NCI-H446 (cell line): ENCODE data around the gene PLA2G12B.
"Not testable (repeated sequence)": the region's sequence is repeated elsewhere in the genome, so short reads cannot be mapped to it uniquely, and the experiment has no call there.

Source experiments
- DNase-seq, 2 experiments: peaks; one replicate each; lab custom pipeline; 2025; lab: John Stamatoyannopoulos, UW

Gene PLA2G12B, protein sequence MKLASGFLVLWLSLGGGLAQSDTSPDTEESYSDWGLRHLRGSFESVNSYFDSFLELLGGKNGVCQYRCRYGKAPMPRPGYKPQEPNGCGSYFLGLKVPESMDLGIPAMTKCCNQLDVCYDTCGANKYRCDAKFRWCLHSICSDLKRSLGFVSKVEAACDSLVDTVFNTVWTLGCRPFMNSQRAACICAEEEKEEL

DNA sequence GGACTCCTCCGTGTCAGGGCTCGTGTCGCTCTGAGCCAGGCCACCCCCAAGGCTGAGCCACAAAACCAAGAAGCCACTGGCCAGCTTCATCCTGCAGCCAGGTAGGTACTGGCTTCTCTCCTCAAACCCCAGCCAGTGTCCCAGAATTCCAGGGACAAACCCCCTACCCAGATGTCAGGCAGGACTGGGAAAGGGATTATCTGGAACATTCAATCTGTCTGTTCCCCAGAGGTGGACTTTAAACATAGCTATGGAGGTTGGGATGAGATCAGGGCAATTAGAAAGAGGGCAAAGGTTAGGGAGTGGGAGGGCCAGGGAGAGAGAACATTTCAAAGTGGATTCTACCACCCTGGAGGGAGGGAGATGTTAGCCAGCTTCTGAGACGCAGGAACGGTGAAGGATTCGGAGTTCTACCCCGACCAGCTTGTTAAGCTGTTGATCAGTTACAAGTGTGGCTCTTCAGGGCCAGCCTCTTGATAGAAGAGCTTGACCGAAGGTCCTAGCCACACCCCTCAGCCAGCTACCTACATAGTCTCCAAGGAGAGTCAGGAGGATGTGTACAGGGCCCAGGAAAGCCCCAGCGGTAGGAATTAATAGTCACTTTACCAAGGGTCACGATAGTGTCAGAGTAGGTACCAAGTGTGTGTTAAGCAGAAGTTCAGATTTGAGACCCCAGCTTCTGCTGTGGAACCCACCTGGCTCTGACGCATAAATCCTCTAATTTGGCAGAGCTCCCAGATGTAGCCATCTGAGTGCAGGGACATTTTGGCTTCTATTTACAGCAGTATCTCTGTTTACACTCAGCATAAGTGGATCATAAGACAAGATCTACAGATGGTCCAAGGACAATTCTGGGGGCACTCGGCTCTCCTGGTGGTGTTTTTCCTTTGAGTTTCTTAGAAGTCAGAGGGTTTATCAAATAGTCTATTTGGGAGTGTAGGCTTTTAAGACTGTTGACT, at the start of gene PLA2G12B:
TSS of gene PLA2G12B (minus strand) at position 211 of the 959 bp plus-strand sequence. CDS start at position 90, 121 bp downstream.
- DNase-seq = peak in 1 of 2 experiments; percentile 17

DNA sequence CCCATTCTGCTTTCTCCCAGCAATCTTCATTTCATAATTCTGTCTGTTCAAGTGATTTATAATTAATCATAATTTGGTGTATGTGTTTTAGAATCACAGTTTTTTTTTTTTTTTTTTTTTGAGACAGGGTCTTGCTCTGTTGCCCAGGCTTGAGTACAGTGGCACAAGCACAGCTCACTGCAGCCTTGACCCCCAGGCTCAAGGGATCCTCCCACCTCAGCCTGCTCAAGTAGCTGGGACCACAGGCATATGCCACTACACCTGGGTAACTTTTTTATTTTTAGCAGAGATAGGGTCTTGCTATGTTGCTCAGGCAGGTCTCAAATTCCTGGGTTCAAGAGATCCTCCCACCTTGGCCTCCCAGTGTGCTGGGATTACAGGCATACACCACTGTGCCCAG, 49.2 kb upstream of the PLA2G12B start:
- no peak for DNase-seq

DNA sequence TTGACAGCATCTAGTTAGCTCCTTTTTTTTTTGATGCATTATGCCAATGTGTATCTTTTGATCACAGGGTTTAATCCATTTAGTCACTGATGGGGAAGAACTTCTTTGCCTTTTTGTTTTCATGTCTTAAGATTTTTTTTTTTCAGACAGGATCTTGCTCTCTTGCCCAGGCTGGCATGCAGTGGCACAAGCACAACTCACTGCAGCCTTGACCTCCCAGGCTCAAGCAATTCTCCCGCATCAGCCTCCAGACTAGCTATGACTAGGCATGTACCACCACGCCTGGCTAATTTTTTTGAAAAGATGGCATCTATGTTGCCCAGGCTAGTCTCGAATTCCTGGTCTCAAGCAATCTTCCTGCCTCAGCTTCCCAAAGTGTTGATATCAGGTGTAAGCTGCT, 46.4 kb upstream of the PLA2G12B start:
- no peak for DNase-seq

DNA sequence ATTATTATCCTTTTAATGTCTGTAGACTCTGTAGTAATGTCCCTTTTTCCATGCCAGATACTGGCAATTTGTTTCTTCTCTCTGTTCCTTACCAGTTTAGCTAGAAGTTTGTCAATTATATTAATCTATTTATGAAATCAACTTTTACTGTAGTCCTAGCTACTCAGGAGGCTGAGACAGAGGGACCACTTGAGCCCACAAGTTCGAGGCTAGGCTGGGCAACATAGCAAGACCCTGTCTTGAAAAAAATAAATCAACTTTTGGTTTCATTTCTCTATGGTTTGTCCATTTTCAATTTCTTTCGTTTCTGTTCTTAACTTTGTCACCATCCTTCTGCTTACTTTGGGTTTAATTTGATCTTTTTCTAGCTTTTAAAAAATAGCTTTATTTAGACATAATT, 42.5 kb upstream of the PLA2G12B start:
- no peak for DNase-seq

DNA sequence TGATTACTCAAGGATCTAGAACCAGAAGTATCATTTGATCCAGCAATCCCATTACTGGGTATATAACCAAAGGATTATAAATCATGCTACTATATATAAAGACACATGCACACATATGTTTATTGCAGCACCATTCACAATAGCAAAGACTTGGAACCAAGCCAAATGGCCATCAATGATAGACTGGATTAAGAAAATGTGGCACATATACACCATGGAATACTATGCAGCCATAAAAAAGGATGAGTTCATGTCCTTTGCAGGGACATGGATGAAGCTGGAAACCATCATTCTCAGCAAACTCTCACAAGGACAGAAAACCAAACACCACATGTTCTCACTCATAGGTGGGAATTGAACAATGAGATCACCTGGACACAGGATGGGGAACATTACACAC, 40.9 kb upstream of the PLA2G12B start:
- DNase-seq = not testable (repeated sequence)

DNA sequence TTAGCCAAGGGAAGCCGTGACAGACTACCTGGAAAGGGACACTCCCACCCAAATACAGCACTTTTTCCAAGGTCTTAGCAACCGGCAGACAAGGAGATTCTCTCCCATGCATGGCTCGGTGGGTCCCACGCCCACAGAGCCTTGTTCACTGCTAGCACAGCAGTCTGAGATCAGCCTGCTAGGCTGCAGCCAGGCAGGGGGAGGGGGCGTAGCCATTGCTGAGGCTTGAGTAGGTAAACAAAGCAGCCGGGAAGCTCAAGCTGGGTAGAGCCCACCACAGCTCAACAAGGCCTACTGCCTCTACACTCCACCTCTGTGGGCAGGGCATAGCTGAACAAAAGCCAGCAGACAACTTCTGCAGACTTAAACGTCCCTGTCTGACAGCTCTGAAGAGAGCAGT, 35.2 kb upstream of the PLA2G12B start:
- DNase-seq = not testable (repeated sequence)

DNA sequence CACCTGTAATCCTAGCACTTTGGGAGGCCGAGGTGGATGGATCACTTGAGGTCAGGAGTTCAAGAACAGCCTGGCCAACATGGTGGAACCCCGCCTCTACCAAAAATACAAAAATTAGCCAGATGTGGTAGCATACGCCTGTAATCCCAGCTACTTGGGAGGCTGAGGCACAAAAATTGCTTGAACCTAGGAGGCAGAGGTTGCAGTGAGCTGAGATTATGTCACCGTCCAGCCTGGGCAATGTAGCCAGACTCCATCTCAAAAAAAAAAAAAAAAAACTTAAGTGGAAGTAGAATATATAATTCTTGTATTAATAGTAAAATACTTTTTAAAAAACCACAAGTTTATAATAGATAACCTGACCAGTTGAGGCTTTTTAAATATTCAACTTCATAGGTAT, 30.0 kb upstream of the PLA2G12B start:
- DNase-seq = not testable (repeated sequence)

DNA sequence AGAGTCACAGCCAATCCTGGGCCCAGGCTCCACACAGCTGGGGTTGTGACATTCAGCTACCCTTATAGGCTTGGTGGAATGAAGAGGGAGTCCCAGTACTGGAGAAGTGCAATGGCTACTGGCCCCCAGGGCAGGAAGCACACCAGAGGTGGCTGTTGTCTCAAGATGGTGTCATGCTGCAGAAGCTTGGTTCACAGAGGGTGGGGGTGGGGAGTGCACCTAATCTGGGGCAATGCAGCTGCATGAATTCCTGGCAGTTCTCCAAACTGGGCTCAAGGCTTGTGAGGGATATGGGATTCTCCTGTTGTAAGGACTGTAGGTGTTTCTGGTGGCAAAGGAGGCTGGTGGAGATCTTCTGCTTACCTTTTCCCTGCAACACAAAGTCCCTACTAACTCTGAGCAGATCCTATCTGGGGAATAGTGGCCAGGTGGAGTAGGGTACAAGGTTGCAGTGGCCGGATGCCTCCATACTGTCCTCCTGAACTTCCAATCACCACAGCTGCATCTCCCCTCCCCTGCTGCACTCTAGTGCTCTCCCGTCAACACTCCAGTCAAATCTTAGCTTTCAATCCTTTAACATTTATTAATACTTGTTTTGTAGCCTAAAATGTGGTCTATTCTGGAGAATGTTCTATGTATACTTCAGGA, 27.4 kb upstream of the PLA2G12B start:
- DNase-seq = no peak

DNA sequence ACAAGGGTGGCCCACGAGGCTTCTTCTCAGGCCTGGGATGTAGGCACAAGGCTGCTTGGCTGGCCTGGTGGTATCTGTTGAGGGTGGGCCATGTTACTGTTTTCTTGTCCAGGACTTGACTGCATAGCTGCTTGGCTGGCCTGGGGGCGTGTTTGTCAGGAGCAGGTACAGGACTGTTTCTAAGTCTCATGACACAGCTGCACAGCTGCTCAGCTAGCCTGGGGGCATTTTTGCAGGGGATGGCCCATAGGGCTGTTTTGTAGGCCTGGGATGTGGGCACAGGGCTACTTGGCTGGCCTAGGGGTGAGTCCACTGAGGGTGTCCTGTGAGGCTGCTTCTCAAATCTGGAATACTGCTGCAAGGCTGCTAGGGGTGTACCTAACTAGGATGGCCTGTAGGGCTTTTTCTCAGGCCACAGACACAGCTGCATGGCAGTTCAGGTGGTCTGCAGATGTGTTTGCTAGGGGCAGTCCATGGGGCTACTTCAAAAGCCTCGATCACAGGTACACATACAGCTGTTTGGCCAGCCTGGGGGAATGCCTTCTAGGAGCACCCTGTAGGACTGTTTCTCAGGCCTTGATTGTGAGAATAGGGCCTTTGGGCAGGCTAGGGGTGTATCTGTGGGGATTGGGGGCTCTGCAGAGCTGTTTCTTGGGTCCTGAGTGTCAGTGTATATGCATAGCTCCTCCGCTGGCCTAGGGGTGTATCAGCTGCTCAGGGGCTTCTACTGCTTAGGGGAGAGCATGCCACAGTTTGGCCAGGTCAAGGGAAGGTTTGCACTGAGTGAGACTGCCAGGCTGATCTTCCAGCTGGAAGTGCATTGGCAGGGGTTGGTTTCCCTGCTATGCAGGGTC, 26.6 kb upstream of the PLA2G12B start:
- no peak for DNase-seq

DNA sequence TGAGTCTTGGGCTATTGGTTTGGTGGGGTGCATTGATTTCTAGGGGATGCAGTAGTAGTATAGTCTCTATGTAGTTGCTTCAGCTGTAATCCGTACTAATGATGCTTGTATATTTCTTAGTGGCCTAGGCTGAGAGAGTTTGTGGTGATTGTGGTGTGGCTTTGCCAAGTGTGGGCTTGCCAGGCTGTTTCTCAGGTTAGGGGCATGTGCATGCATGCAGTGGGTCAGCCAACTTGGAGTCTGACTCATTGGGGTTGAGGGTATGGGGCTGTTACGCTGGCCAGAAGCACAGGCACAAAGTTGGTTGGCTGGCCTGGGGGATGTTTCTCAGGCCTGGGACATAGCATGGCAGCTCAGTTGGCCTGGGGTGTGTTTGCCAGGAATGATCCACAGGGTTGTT, 25.7 kb upstream of the PLA2G12B start:
- DNase-seq = no peak

DNA sequence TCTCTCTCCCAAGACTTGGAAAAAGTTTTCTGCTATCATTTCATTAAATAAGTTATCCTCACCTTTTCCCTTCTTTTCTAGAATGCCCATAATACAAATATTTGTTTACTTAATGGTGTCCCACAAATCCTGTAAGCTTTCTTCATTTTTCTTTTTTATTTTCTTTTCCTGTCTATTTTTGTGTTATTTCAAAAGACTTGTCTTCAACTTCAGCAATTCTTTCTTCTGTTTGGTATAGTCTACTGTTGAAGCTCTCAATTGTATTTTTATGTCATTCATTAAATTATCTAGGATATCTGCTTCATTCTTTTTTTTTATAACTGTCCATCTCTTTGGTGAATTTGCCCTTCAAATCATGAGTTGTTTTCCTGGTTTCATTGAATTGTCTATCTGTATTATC, 25.1 kb upstream of the PLA2G12B start:
- no peak for DNase-seq

DNA sequence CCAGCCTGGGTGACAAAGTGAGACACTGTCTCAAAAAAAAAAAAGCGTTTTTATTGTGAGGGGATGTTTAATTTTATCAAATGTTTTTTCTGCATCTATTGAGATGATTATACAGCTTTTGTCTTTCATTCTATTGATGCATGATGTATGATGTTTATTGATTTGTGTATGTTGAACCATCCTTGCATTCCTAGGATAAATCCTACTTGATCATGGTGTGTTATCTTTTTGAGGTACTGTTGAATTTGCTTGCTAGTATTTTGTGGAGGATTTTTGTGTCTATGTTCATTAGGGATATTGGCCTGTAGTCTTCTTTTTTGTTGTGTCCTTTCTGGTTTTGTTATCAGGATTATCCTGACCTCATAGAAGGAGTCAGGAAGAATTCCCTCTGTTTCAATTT, 22.3 kb upstream of the PLA2G12B start:
- no peak for DNase-seq

DNA sequence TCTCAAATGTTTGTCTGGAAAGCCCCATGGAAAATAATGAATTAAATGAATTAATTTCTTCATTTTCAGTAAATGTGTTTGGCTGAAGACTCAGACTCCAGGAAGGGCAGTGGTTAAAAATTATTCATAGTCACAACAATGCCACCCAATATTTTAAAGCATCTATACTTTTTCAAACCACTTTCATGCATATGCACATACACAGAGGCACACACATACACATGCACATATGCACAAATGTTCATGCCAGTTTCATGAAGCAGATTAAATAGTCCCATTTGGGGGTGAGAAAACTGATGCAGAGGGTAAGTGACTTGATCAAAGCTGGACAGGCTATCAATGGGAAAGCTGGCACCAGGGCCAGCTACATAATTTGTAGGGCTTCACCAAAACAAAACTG, 1.4 kb upstream of the PLA2G12B start:
- DNase-seq = no peak

DNA sequence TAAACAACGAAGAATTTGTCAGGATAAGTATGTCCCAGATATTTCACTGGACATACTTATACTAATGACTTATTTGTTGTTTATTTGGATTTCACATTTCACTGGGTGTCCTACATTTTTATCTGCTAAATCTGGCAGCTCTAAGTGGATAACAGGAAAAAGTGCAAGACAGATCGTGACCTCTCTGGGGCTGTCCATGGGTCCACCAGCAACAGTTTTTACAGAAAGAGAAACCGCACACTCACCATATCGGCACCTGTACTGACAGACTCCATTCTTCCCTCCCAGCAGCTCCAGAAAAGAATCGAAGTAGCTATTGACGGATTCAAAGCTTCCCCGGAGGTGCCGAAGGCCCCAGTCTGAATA, 393 bp downstream of the PLA2G12B start:
- DNase-seq = no peak

DNA sequence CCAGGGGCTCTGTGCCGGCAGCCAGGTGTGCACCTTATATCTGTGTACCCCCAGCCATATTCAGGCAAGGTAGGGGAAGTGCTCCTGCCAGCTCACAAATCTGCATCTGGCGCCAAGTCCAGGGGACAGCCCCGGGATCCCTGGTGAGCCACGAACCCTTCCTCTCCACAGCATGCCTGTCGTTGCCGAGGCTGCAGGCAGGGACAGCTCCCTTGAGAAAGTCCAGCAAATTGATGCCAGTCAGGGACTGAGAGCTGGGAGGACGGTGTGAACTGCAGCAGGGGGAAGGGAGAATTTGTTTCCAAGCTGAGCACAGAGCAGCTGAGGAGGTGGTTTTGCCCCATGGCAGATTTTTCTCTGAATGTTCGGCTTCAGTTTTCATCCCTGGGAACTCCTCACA, 919 bp downstream of the PLA2G12B start:
- DNase-seq = no peak

DNA sequence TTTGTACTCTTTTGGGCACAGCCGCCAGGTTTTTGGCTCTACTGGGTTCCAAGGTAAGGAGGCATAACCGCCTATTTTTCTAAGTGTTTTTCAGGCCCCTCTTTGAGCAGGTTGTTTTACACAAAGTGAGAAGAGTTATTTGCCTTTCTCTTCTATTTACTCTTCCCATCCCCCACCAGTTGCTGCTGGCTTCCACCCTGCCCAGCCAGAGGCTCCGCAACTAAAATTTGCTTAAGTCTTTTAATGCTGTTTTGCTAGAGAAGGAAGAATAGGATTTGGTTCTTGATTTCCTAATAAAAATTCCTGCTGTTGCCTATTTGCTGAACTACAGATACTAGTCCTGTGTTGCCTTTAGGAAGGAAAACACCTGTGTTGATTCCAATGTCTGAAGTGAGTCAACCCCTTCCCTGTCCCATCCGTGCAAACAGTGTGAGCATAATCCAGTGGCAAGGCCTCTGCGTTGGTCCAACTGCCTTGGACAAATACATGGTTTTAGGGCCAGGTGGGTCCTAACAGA, 1.9 kb downstream of the PLA2G12B start:
- no peak for DNase-seq

DNA sequence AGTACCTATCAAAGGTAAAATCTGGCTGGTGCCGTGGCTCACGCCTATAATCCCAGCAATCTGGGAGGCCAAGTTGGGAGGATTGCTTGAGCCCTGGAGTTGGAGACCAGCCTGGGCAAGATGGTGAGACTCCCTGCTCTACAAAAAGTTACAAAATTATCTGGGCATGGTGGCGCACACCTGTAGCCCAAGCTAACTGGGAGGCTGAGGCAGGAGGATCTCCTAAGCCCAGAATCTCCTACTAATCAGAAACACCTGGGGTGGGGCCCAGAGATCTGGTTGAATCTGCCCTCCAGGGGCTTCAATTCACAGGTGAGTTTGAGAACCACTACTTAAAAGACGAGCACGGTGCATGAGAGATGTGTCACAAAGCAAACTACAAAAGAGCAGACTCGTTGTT, 2.4 kb downstream of the PLA2G12B start:
- DNase-seq = no peak

DNA sequence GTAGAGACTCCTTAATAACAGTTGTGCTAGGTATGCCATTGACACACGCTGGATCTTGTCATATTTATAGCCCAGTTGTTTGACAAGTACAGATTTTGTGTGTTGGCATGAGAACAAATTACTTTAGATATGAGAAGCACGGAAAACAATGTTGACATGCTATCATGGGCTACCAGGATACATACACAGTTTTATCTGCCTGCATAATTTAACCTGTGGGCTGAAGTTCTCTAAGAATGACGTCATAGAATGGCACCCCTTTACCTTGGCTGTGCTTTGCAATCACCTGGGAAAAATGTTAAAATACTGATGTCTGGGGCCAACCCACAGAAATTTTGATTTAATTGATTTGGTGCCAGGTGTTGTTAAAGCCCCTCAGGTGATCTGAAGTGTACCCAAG, 2.8 kb downstream of the PLA2G12B start:
- DNase-seq = no peak

DNA sequence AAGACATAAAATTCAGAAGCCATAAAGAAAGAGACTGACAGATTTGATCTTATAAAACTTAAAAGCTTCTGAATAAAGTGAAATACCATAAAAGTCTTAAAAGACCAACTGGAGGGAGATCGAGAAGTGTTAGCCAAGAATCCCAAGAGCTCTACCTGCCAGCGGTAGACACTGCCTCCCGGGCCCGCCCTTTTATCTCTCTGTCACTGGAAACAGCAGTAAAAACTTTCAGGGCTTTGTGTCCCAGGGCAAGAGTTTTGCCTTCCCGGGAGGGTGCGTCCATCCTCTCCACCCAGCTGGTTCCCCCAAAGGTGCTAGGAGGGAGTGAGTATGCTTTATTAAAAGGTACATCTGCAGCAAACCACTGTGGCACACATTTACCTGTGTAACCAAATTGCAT, 5.8 kb downstream of the PLA2G12B start:
- DNase-seq = no peak

DNA sequence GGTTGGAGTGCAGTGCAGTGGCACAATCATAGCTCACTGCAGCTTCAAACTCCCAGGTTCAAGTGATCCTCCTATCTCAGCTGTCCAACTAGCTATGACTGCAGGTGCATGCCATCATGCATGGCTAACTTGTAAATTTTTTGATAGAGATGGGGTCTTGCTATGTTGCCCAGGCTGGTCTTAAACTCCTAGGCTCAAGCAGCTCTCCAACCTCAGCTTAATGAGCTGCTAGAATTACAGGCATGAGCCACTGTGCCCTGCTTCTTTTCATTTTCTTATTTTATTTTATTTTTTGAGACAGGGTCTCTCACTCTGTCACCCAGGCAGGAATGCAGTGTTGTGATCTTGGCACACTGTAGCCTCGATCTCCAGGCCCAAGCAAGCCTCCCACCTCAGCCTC, 7.6 kb downstream of the PLA2G12B start:
- DNase-seq = no peak

DNA sequence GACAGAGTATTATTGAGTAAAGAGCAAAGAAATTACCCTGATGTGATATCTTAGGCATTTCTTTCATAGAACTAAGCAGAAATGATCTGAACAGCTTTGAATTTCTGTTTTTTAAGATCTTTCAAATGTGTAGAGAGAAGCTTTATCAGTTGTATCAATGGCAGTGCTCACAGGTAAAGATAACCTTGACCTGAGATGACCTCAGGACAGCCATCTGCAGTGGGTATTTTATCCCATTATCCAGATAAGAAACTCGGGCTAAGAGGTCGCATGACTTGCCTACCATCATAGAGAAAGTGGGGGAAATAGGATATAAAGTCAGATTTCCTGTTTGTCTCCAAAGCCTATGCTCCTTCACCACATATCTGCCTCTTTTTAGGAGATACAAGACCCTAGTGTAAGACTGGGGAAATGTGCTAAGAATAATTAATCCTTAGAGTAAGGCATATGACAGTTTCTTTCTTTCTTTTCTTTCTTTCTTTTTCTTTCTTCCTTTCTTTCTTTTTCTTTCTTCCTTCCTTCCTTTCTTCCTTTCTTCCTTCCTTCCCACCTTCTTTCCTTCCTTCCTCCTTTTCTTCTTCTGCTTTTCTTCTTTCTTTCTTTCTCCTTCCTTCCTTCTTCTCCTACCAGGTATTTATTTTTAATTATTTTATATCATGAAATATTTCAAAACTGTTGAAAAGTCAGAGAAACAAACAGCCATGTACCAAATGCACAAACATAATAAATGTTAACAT, 10.9 kb downstream of the PLA2G12B start:
- no peak for DNase-seq
